GM19043 (cell line): ENCODE measurements around the gene FGF7.
"Not testable (repeated sequence)": the region's sequence is repeated elsewhere in the genome, so short reads cannot be mapped to it uniquely, and the experiment has no call there.

Experiments used
- ATAC-seq: cut with Tn5 transposase; IDR thresholded peaks from one replicate; pipeline ENCODE4 v1.9.1; 2021; ENCODE audit warnings: low read depth; ENCODE audit not compliant: unreplicated experiment

FGF7 gene

GRCh38 chr15:49423021-49423420 is at the start of gene FGF7:
Gene FGF7, plus strand, starts transcription at chr15:49423242. Its CDS starts 1,056 bp downstream, at chr15:49424298.
- no peak for ATAC-seq

- ATAC-seq, result no peak
These were observed 43.0 kb upstream of the FGF7 start for GRCh38 chr15:49379996-49380395.

- no peak for ATAC-seq
These were observed 42.1 kb upstream of the FGF7 start for GRCh38 chr15:49380912-49381311.

- ATAC-seq, result no peak
These were observed 40.6 kb upstream of the FGF7 start for GRCh38 chr15:49382394-49382793.

- no peak for ATAC-seq
These were observed 39.8 kb upstream of the FGF7 start for GRCh38 chr15:49383266-49383665.

- no peak for ATAC-seq
These were observed 35.6 kb upstream of the FGF7 start for GRCh38 chr15:49387471-49387870.

- not testable (repeated sequence) for ATAC-seq
These were observed 20.3 kb upstream of the FGF7 start for GRCh38 chr15:49402515-49403296.

- ATAC-seq, result no peak
These were observed 16.5 kb upstream of the FGF7 start for GRCh38 chr15:49406352-49407118.

GRCh38 chr15:49410641-49411040 is 12.4 kb upstream of the FGF7 start:
- ATAC-seq, result no peak

- no peak for ATAC-seq
These were observed 10.2 kb upstream of the FGF7 start for GRCh38 chr15:49412797-49413196.

- no peak for ATAC-seq
These were observed 7.9 kb upstream of the FGF7 start for GRCh38 chr15:49415149-49415548.

- ATAC-seq, result no peak
These were observed 7.4 kb upstream of the FGF7 start for GRCh38 chr15:49415638-49416037.

- ATAC-seq, result no peak
These were observed 4.2 kb upstream of the FGF7 start for GRCh38 chr15:49418811-49419210.

GRCh38 chr15:49421991-49422390 is 1.1 kb upstream of the FGF7 start:
- ATAC-seq, result no peak

GRCh38 chr15:49423901-49424550 is 984 bp downstream of the FGF7 start:
- no peak for ATAC-seq

- ATAC-seq, result no peak
These were observed 1.9 kb downstream of the FGF7 start for GRCh38 chr15:49424954-49425353.

GRCh38 chr15:49427372-49427771 is 4.3 kb downstream of the FGF7 start:
- ATAC-seq, result no peak

- no peak for ATAC-seq
These were observed 5.5 kb downstream of the FGF7 start for GRCh38 chr15:49428409-49429095.

GRCh38 chr15:49430046-49430445 is 7.0 kb downstream of the FGF7 start:
- no peak for ATAC-seq

- no peak for ATAC-seq
These were observed 12.1 kb downstream of the FGF7 start for GRCh38 chr15:49435174-49435573.

- ATAC-seq, result no peak
These were observed 13.7 kb downstream of the FGF7 start for GRCh38 chr15:49436751-49437150.
